Activated CD4-positive, alpha-beta T cell treated with anti-CD3 and anti-CD28 coated beads, Interleukin-2, amount 10 ng/mL, durations not matched to agents 7 days and 5 days (primary cell): Measurements from ENCODE around the gene HSD11B1L. TPM values are rescaled to one million over a fixed set of nuclear protein-coding genes. Genes with fewer than 3 reads are reported as not detected.

ENCODE experiments used
- total RNA-seq, 2 experiments: library from RNA; stranded (reverse); gene quantifications; one replicate each; pipeline ENCODE4 v1.2.3, GENCODE V29; 2021

The HSD11B1L gene
- total RNA-seq, 2 experiments from 2014 or later = 2.0 TPM

Other genes with a start within 250 kb of the HSD11B1L start
- gene ZNRF4, start 225.6 kb upstream of the HSD11B1L start, total RNA-seq = not detected
- gene TINCR, start 113.1 kb upstream of the HSD11B1L start, total RNA-seq = under 1 TPM; 0.40 to 0.58 TPM
- gene SAFB2, start 58.3 kb upstream of the HSD11B1L start, total RNA-seq = 10 to 100 TPM; 81.0 to 99.6 TPM
- gene SAFB, start 57.9 kb upstream of the HSD11B1L start, total RNA-seq = 100 to 1,000 TPM; 113 to 131 TPM
- gene MICOS13, start 511 bp upstream of the HSD11B1L start, total RNA-seq = 10 to 100 TPM; 43.5 to 48.2 TPM
- gene RPL36, start 9.3 kb downstream of the HSD11B1L start, total RNA-seq = 100 to 1,000 TPM; 880 to 925 TPM
- 10 to 100 TPM; 71.7 to 79.6 TPM for gene LONP1, start 39.1 kb downstream of the HSD11B1L start, total RNA-seq
- gene CATSPERD, start 39.6 kb downstream of the HSD11B1L start, total RNA-seq = not detected
- 1 to 10 TPM; 5.4 to 6.4 TPM for gene PRR22, start 103.7 kb downstream of the HSD11B1L start, total RNA-seq
- gene DUS3L, start 110.1 kb downstream of the HSD11B1L start, total RNA-seq = 10 to 100 TPM; 49.9 to 60.8 TPM
- under 1 TPM in 1 of 2 experiments, not detected in 1; 0.37 TPM for gene NRTN, start 124.0 kb downstream of the HSD11B1L start, total RNA-seq
- not detected for gene FUT6, start 158.7 kb downstream of the HSD11B1L start, total RNA-seq
- gene FUT3, start 170.4 kb downstream of the HSD11B1L start, total RNA-seq = not detected
- not detected for gene FUT5, start 189.5 kb downstream of the HSD11B1L start, total RNA-seq
- 100 to 1,000 TPM; 207 to 233 TPM for gene NDUFA11, start 222.8 kb downstream of the HSD11B1L start, total RNA-seq
- 10 to 100 TPM; 11.8 TPM for gene VMAC, start 223.8 kb downstream of the HSD11B1L start, total RNA-seq
- 10 to 100 TPM; 17.2 to 21.0 TPM for gene CAPS, start 233.2 kb downstream of the HSD11B1L start, total RNA-seq